ENCODE measurements around the gene EVA1A.

EVA1A gene

DNA sequence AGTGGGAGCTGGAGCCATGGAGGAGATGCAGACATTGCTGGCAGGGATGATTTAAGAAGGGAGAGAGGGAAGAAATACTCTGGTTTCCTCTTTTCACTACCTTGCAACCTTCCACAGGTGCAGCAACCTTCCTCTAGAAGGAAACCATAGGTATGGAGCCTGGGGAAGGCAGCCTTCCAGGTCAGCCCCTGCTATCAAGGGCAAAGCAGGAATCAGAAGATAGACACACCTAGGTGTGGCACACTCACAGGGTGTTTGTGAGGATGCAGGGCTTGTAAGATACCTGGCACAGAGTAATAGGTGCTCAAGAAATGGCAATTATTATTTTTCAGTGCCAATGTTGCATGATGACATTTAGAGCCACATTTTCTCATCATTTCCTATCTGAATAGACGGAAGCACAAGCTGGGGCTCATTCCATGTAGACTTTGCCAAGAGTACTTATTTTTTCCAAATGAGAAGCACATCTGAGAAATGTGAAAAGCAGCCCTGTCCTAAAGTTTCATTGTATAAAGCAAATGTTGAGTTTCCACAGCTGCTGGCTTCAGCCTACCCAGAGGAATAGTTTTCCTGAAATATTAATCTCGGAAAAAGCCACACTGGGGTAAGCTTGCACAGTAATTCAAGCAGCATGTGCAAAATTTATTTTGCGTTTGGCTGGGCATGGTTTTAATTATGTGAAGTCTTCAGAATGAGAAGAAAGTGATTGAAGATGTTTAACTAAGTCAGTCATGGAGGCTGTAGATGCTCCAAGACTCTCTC, 20.6 kb downstream of the EVA1A start:
- H3K4me3 ChIP-seq (ENCODE audit: low read length): no peak overlapping the region
- H3K36me3 ChIP-seq (ENCODE audit: insufficient read depth, low read length): no peaks in the 10 kb centered on the region
- no peak overlapping the region for H2AFZ ChIP-seq (ENCODE audit: low read depth, low read length)
- H3K9me3 ChIP-seq (ENCODE audit: low read length): no peaks in the 10 kb centered on the region
- H3K27me3 ChIP-seq (ENCODE audit: insufficient read depth, low read length): no peaks in the 10 kb centered on the region
- peaks cover under 1% of the 10 kb centered on the region for H3K4me1 ChIP-seq (ENCODE audit: insufficient read depth, low read length)

DNA sequence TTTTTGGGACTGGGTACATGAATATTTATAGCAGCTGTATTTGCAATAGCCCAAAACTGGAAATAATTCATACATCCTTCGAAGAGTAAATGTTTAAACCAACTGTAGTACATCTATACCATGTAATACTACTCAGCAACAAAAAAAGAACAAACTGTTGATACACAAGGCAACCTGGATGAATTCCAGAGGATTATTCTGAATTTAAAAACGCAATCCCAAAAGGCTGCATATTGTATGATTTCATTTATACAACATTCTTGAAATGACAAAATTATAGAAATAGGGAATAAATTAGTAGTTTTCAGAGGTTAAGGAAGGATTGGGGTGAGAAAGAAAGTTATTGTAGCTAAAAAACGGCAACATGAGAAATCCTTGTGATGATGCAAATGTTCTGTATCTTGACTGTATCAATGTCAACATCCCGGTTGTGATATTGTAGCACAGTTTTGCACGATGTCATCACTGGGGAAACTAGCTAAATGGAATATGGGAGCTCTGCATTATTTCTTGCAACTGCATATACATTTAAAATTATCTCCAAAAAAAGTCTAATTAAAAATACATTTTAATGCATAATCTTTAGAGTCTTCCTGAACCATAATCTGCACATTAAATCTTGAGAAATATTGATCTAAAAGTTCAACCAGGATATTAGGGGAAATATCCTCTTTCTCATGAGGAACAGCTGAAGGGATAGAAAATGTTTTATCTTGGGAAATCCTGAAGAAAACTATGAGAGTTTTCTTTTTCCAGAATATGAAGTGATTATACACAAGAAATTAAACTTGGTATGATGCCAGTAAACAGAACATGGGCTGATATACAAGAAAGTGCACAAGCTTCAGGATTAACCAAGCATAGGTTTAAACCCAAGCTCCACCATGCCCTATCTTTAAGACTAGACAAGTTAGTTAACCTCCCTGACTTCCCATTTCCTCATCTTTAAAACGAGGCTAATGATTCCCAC, 21.9 kb downstream of the EVA1A start:
- Histone ChIP-seq H2AFZ (ENCODE audit: low read depth, low read length) (no peak overlapping the region), H3K4me3 (ENCODE audit: low read length) (no peak overlapping the region), H3K4me1 (ENCODE audit: insufficient read depth, low read length) (no peaks in the 10 kb centered on the region), H3K36me3 (ENCODE audit: insufficient read depth, low read length) (no peaks in the 10 kb centered on the region), H3K27me3 (ENCODE audit: insufficient read depth, low read length) (no peaks in the 10 kb centered on the region), H3K9me3 (ENCODE audit: low read length) (no peaks in the 10 kb centered on the region)

DNA sequence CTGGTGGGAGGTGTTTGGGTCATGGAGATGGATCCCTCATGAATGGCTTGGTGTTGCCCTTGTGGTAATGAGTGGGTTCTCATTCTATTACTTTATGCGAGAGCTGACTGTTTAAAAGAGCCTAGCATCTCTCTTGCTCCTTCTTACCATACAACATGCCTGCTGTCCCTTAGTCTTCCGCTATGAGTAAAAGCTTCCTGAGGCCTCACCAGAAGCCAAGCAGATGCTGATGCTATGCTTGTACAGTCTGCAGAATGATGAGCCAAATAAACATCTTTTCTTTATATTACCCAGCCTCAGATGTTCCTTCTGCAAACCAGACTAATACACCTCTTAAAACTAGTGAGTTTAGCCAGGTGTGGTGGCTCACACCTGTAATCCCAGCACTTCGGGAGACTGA, 23.1 kb downstream of the EVA1A start:
- Histone ChIP-seq H3K4me3 (ENCODE audit: low read length) (no peak overlapping the region), H2AFZ (ENCODE audit: low read depth, low read length) (no peak overlapping the region), H3K36me3 (ENCODE audit: insufficient read depth, low read length) (no peaks in the 10 kb centered on the region), H3K27me3 (ENCODE audit: insufficient read depth, low read length) (no peaks in the 10 kb centered on the region), H3K4me1 (ENCODE audit: insufficient read depth, low read length) (no peaks in the 10 kb centered on the region), H3K9me3 (ENCODE audit: low read length) (no peaks in the 10 kb centered on the region)

DNA sequence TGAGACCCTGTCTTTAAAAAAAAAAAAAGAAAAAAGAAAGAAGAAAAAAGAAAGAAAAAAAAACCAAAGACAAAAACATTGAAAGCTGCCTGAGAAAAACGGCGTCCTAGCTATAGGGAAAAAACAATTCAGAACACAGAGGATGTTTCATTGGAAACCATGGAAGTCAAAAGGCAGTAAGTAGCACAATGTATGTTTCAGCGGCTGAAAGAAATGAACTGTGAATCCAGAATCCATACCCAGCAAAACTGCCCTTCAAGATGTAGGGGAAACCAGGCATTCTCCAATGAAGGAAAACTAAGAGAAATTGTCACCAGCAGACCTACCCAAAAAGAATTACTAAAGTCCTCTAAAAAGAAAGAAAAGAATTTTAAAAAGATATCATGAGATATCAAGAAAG, 27.6 kb downstream of the EVA1A start:
- no peaks in the 10 kb centered on the region for H3K9me3 ChIP-seq (ENCODE audit: low read length)
- no peak overlapping the region for H3K4me3 ChIP-seq (ENCODE audit: low read length)

DNA sequence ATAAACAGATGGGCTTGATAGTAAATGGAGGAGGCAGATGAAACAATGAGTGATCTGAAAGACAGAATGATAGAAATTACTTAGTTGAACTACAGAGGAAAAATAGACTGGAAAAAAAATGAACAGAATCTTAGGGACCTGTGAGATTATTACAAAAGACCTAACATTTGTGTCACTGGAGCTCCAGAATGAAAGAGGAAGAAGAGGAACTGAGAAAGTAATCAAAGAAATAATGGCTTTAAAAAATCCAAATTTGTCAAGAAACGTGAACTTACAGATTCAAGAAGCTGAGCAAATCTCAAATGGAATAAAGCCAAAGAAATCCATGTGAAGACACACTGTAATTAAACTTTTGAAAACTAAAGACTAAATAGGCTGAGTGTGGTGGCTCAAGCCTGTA, 28.3 kb downstream of the EVA1A start:
- Histone ChIP-seq H2AFZ (ENCODE audit: low read depth, low read length) (no peak overlapping the region), H3K9me3 (ENCODE audit: low read length) (no peaks in the 10 kb centered on the region), H3K27me3 (ENCODE audit: insufficient read depth, low read length) (no peaks in the 10 kb centered on the region), H3K4me3 (ENCODE audit: low read length) (no peak overlapping the region), H3K36me3 (ENCODE audit: insufficient read depth, low read length) (no peaks in the 10 kb centered on the region), H3K4me1 (ENCODE audit: insufficient read depth, low read length) (no peaks in the 10 kb centered on the region)

More for the DNA sequence above, 27.6 kb downstream of the EVA1A start:
- H3K27me3 ChIP-seq (ENCODE audit: insufficient read depth, low read length): no peaks in the 10 kb centered on the region
- no peaks in the 10 kb centered on the region for H3K4me1 ChIP-seq (ENCODE audit: insufficient read depth, low read length)
- no peaks in the 10 kb centered on the region for H3K36me3 ChIP-seq (ENCODE audit: insufficient read depth, low read length)
- no peak overlapping the region for H2AFZ ChIP-seq (ENCODE audit: low read depth, low read length)

DNA sequence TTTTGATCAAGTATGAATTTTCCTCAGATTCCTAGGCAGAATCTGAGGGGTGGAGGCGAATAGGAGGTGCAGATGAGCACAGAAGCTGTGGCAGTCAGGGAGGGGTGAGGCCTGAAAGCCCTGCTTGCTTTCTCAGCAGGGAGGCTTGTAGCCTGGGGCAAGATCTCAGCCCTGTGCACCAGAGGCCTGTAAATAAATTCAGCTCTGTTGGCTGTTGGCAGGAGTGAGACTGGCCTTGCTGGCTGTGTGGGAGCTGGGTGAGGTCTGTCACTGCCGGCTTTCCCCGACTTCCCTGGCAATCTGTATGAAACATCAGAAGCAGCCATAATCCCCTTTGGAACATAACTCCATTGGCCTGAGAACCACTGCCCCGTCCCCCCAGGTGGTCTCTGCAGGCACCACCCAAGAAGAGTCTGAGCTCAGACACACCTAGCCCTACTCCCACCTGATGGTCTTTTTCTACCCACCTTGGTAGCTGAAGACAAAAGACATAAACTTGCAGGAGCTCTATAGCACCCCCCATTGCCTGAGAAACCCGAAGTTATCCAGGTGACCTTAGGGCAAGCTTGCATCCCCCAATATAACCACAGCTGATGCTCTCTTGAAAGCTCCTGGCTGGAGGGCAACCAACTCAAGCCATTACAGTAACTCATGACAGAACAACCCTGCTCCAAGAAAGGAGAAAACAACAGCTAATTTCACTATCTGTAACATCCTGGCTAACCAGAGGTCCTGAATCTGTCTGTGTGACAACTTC, 32.3 kb downstream of the EVA1A start:
- Histone ChIP-seq H2AFZ (ENCODE audit: low read depth, low read length) (no peak overlapping the region), H3K4me3 (ENCODE audit: low read length) (no peak overlapping the region), H3K36me3 (ENCODE audit: insufficient read depth, low read length) (no peaks in the 10 kb centered on the region), H3K9me3 (ENCODE audit: low read length) (no peaks in the 10 kb centered on the region), H3K27me3 (ENCODE audit: insufficient read depth, low read length) (no peaks in the 10 kb centered on the region), H3K4me1 (ENCODE audit: insufficient read depth, low read length) (no peaks in the 10 kb centered on the region)

DNA sequence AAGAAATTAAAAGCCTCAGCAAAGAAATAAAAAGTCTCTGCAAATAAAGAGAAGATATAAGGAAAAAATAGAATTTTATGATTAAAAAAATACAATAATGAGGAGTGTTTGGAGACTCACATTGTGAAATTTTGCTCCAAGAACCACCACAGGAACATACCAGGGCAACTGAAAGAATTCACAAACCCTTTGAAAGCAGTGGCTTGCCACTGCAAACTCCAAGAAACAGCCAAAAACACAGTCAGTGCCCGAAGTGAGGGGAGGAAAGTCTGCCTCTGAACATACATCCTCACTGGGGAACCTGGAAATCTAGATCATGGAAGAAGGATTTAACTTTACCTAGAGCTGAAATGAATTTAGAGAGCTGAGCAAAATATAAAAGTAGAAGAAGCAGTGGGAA, 33.1 kb downstream of the EVA1A start:
- H3K27me3 ChIP-seq (ENCODE audit: insufficient read depth, low read length): no peaks in the 10 kb centered on the region
- H3K4me1 ChIP-seq (ENCODE audit: insufficient read depth, low read length): no peaks in the 10 kb centered on the region
- no peaks in the 10 kb centered on the region for H3K9me3 ChIP-seq (ENCODE audit: low read length)

DNA sequence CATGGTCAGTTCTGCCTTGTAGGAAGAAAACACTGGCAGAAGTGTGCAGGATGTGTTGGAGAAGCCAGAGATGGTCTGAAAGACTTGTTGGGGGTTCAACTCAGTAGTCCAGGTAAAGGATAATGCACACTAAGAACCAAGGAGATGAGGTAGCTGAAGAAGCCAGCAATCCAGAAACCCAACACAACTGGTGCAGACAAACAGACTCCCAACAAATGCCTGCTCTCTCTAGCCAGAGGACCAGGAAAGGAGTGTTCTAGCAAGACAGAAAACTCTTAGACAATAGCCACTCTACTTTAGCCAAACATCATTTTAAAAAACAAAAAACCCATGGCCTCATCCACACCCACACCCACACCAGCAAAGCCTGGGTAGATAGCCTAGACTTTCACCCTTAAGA, 33.9 kb downstream of the EVA1A start:
- Histone ChIP-seq H3K36me3 (ENCODE audit: insufficient read depth, low read length) (no peaks in the 10 kb centered on the region), H3K27me3 (ENCODE audit: insufficient read depth, low read length) (no peaks in the 10 kb centered on the region), H3K9me3 (ENCODE audit: low read length) (no peaks in the 10 kb centered on the region), H2AFZ (ENCODE audit: low read depth, low read length) (no peak overlapping the region), H3K4me3 (ENCODE audit: low read length) (no peak overlapping the region), H3K4me1 (ENCODE audit: insufficient read depth, low read length) (no peaks in the 10 kb centered on the region)

More for the DNA sequence above, 33.1 kb downstream of the EVA1A start:
- Histone ChIP-seq H3K4me3 (ENCODE audit: low read length) (no peak overlapping the region), H2AFZ (ENCODE audit: low read depth, low read length) (no peak overlapping the region), H3K36me3 (ENCODE audit: insufficient read depth, low read length) (no peaks in the 10 kb centered on the region)

DNA sequence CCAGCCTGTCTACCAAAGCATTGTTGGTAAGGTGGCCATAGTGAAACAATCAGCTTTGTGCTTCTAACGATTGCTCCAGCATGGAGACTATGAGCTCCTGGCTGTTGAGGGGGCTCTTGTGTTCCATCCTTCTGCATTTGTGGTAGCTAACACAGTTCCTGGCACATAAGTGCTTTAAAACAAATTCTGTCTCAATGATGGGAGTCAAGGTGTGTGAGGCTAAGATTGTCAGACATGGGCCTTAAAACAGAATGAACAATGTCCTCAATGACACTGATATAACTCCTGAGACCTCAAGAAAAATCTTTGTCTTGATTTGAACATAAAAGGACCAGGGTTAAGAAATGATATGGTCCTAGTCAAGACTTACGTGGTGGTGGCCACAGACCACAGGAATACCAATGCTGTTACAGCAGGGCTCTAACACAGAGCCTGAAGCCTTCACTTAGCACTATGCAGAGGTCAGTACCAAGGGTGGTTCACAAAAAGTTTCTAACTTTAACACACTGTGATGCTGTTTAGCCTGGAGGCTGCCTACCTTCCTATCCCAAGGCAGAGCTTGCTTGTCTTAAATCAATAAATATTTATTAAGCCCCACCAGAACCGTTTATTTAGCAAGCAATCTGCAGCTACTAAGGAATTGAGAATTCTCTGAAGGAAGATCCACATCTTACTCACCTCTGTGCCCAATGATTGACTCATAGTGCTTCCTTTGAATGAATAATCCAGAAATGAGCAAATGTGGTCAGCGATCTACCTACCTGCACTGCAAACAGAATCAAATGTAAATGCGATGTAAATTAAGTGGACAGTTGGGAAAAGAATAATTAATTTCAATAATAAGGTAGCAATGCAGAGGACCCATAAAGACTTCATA, 35.1 kb downstream of the EVA1A start:
- Histone ChIP-seq H3K4me3 (ENCODE audit: low read length) (no peak overlapping the region), H3K36me3 (ENCODE audit: insufficient read depth, low read length) (no peaks in the 10 kb centered on the region), H2AFZ (ENCODE audit: low read depth, low read length) (no peak overlapping the region), H3K4me1 (ENCODE audit: insufficient read depth, low read length) (no peaks in the 10 kb centered on the region), H3K27me3 (ENCODE audit: insufficient read depth, low read length) (no peaks in the 10 kb centered on the region), H3K9me3 (ENCODE audit: low read length) (no peaks in the 10 kb centered on the region)

DNA sequence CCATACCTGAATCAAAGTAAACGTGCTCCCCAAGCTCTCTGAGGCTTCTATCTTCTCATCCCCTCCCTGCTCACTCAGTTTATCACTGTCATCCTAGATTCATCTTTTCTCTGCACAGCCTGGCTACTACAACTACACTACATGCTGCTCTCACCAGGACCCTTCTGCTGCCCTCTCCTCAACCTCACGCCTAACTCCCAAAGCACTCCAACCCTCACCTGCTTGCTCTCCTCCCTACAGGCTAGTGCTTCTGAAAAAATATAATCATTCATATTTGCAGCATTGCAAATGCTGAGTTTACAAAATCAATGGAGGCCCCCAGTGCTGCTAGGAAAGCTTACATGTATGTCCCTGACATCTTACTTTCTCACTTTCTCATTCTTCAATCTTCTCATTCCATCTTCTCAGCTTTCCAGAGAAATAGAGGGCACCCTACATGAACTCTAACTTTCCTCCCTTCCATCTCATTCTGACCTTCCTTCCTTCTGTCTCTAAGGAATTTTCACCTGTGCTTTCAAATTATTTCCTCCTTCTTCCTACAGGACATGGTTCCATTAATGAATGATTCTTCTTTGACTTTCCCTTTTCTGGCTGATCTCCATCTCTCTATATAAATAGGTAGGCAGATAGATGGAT, 36.3 kb downstream of the EVA1A start:
- no peak overlapping the region for H2AFZ ChIP-seq (ENCODE audit: low read depth, low read length)

DNA sequence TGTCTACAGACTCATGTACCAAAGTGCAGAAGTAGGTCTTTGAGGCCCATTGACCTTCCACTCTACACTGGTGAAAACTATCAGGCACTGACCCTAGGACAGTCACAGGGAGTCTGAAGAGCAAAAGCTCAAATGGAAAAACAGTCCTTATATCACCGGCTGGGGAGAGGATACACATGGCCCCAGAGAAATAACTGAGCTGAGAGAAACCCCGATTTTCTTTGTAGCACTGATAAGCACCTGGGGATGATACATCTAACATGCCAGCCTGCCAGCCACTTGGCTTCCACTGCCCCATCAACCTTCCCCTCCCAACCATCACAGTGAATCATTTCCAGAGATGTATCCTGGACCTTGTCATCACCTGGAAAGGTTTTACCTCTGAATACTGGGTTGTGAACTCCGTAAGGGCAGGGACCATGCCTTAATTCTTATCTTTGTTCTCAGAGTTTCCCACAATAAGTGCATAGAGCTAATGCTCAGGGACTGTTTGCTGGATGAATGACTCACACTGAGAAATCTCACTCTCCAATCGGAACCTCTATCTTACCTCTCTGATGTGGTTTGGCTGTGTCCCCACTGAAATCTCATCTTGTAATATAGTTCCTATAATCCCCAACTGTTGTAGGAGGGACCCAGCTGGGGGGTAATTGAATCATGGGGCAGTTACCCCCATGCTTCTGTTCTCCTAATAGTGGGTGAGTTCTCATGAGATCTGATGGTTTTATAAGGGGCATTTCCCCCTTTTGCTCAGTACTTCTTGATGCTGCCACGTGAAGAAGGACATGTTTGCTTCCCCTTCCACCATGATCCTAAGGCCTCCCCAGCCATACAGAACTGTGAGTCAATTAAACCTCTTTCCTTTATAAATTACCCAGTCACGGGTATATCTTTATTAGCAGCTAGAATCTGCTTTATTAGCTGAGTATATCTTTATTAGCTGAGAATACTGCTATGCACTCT, 37.1 kb downstream of the EVA1A start:
- H2AFZ ChIP-seq (ENCODE audit: low read depth, low read length): no peak overlapping the region
- no peak overlapping the region for H3K4me3 ChIP-seq (ENCODE audit: low read length)
- no peaks in the 10 kb centered on the region for H3K9me3 ChIP-seq (ENCODE audit: low read length)
- H3K27me3 ChIP-seq (ENCODE audit: insufficient read depth, low read length): no peaks in the 10 kb centered on the region
- H3K36me3 ChIP-seq (ENCODE audit: insufficient read depth, low read length): no peaks in the 10 kb centered on the region
- H3K4me1 ChIP-seq (ENCODE audit: insufficient read depth, low read length): no peaks in the 10 kb centered on the region

More for the DNA sequence above, 36.3 kb downstream of the EVA1A start:
- Histone ChIP-seq H3K4me3 (ENCODE audit: low read length) (no peak overlapping the region), H3K36me3 (ENCODE audit: insufficient read depth, low read length) (no peaks in the 10 kb centered on the region), H3K27me3 (ENCODE audit: insufficient read depth, low read length) (no peaks in the 10 kb centered on the region), H3K4me1 (ENCODE audit: insufficient read depth, low read length) (no peaks in the 10 kb centered on the region), H3K9me3 (ENCODE audit: low read length) (no peaks in the 10 kb centered on the region)
